KBM-7 (cell line): ENCODE measurements around the gene B3GALT4.

Experiments
- DNase-seq: peaks from one replicate; pipeline ENCODE4 v3.0.0-alpha.2; 2015
- in situ Hi-C: fragments of 300-500 bp; cut with MboI; formaldehyde crosslinking; loops from 2 replicates; pipeline ENCODE4 v1.14.3; 2020; ENCODE audit warnings: low sequenced_read_pairs, low pct_unique_long_range_greater_than_20kb, mixed read lengths

The B3GALT4 gene

DNA sequence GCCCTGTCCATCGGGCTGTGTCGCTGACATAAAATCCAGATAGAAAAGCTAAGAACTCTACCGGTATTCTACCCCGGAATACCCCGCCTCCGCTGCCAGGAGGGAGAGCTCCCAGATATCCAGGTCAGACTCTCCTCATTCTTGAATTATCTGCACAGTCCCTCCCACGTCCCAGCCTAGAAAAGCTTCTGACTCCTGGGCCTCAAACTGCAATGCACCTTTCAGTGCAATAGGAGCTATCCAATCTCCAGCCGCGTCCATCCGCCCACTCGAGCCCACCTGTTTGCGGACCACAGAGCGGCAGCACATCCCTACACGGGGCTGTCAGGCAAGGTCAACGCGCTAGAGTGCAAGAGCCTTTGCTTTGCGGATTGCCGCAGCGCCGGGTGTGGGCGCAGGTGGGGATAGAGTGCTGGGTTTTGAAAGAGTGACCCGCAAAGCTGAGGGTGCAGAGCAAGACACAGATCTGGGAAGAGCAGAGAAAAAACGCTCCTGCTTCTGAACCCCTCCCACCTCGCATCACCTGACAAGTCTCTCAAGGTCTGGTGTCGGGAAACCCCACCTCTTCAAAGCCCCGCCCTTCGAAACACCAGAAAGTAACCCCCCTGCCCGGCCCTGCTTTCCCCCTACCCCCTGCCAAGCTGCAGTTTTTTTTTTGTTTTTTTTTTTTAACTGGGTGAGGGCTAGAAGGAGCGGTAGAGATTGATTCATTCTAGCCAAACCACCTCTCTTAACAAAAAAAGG is 35.6 kb downstream of the B3GALT4 start:
- DNase-seq, result peak; percentile 62
- in situ Hi-C loops, result no loop called here

DNA sequence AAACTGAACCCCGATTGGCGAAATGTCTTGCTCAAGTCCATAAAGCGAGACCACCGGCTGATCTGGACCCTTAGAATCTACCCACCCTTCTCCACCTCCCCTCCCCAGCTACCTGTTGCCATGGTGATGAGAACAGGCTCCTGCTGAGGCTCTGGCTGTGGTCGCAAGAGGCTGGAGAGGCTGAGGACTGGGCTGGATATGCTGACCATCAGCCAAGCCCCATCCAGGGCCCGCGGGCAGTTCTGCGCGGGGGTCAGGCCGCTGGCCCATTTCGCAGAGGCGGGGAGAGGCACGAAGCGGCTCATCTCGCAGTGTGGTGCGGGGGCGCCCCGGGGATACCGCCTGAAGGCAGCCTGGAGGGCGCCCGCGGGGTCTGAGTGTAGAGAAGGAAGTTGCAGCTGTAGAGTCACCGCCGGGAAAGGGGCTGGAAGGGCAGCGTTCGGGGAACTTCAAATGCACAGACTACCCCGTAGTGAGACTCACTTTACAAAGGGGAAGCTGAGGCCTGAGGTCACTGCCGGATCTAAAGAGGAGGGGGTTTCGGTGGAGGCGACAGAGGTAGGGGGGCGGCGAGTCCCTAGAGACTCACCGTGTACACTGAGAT is 36.3 kb downstream of the B3GALT4 start:
- peak; percentile 77 for DNase-seq
- in situ Hi-C loops, result no loop called here

DNA sequence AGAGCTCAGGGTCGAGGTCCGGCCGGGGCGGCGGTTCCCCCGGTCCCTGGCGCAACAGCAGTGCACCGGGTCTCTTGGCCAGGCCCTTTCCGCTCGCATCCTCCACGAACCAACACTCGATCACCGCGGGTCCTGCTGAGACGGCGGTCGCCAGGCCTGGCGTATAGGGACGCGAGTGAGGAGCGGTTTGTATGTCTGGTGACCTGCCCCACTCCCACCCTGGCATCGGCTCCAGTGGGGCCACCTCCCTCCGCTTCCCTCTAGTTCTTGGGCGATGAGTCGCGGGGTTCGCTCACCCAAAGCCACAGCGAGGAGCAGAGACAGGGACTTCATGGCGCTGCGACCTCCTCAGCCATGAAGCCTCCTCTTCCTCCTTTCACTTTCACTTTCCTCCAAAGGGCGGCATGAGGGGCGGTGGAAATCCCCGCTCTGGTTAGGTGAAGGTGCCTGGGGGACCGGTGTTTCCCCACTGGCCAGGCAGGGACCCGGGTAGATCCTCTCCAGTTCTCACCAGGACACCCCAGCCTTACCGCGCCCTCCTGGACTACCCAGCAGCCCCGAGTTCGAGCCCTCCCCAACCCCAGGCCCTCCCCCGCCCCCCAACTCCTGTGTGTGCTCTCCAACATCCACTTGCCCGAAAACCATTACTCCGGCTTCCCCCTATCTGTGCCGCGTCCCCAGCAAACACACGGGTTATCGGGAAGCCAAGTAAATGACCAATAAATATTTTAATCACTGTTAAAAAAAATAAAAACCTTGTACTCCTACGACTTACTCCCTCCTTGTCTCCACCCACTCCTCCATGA is 37.0 kb downstream of the B3GALT4 start, which contains the start of gene TAPBP:
Gene TAPBP, minus strand, starts transcription at position 370 of the 806 bp plus-strand sequence. Its CDS starts 37 bp downstream, at position 333.
- in situ Hi-C loops, result no loop called here
- peak; percentile 73 for DNase-seq

DNA sequence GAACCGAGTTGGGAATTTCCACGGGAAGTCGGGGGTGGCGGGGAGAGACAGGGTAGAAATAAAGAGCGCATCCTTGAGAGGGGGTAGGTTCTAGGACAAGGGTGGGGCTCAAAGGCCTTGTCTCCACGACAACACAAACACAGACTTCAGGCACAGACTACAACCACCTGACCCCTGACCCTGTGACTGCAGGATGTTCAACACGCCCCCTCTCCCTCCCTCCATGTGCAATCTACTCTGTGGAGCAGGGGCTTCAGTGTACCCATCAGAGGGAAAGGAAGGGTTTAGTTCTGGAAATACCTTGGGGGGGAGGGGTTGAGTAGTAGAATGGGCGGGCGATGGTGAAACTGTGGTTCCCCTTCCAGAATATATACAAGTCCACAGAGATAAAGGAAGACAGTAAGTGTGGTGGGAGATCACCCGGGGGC is 37.6 kb downstream of the B3GALT4 start:
- peak; percentile 67 for DNase-seq
- in situ Hi-C loops, result no loop called here

DNA sequence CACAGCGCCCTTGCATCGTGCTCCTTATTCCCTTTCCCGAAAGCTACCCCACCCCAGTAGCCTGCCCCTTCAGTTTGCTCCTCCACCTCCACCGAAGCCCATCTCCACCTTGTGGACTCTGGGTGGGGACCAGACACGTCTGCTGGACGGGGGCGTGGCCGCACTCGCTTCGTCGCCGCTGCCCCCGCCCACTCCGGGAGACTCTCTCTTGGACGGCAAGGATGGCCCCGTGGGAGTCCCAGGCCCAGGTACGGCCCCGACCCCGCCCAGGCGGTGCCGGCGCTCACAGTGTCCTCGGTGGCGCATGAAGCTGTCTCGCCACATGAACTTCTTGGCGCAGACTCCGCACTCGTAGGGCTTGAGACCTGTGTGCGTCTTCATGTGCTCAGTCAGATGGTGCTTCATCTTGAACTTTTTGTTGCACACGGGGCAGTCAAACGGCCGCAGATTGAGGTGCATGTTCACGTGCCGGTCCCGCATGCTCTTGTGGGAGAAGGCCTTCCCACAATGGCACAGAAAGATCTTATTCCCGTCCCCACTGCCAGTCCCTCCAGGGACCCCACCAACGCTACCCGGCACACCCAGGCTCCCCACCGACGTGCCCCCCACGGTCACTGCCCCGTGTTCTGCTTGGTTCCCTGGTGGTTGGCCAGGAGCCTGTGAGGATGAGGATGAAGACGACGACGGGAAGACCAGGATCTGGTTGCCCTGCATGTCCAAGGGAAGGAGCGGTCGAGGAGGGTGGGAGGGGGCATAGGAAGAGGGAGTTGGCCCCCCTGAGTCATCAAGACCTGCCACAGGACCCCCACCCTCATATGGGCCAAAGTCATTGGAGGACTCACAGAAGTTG is 38.2 kb downstream of the B3GALT4 start:
- in situ Hi-C loops, result no loop called here
- no peak for DNase-seq

DNA sequence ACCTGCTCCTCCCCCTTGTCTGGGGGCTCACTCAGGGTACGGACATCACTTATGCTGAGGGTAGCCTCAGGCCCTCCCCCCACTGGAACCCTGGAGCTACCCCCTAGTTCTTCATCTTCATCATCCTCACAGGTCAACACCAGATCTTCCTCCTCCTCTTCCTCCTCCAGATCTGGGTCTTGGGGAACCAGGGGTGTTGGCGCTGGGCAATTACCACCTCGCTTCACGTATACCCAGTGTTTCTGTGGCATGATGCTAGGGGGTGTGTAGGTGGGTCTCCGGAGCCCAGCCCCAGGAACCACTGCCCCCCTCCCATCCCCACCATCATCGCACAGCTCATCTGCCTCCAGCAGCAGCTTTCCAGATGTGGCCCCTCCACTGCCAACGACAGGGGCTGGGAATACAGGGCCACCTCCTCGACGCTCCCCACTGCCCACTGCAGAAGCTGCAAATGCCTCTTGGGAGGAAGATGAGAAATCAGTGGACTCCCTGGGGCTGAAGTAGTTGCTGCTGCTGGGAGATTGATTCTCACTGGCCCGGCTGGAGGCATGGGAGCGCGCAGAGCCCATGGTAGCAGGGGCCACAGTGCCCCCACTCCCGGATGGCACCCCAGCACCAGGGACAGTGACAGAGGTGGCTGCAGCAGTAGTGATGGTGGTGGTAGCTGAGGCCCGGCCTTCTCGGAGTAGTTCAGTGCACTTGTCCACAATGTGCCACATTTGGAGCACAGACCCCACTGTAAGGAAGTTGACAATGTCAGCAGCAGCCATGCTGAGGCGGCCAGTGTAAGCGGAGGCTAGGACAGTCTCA is 39.1 kb downstream of the B3GALT4 start:
- no peak for DNase-seq
- in situ Hi-C loops, result no loop called here

DNA sequence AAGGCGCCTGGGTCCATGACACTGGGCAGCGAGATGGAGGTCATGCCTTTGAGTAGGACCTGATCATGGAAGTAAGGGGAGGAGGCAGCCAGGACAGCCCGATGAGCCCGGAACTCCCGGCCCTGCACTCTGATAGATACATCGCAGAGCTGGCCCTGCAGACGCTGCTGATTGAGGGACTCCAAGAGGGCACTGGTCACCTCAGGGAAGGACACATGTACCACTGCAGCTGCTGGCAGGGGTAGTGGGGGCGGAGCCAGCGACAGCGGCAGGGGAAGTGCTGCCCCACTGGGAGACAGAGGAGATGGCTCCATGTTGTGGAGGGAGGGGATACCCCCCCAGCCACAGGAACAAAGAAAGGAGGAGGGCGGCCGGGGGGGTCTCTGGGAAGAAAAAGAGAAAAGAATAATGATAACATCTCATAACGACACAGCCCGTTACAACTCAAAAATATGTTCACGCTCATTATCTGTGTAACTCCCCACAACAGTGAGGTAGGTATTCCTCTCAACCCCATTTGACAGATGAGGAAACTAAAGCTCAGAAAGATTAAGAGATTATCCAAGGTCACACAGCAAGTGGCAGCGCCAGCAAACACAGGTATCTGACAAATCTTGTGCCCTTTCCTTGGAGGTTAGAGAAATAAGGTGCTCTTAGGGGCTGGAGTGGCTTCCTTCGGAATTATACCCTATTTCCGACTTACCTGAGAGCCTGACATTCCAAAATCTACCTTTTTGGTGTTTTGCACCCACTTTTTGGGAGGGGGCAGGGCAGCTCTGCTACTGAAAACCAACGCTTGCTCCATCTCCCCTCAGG is 39.9 kb downstream of the B3GALT4 start:
- in situ Hi-C loops, result no loop called here
- no peak for DNase-seq

DNA sequence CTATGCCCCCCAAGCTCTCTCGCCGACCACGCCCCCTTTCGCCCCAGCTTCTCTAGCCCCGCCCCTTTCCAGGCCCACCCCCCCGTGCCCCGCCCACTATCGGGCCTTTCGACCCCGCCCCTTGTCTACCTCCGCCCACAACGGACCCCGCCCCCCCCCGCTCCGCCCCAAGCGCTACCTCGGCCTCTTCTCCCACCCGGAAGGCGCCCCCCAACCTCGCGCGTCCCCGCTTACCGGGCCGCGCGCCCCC is 40.4 kb downstream of the B3GALT4 start:
- no peak for DNase-seq
- in situ Hi-C loops, result no loop called here

DNA sequence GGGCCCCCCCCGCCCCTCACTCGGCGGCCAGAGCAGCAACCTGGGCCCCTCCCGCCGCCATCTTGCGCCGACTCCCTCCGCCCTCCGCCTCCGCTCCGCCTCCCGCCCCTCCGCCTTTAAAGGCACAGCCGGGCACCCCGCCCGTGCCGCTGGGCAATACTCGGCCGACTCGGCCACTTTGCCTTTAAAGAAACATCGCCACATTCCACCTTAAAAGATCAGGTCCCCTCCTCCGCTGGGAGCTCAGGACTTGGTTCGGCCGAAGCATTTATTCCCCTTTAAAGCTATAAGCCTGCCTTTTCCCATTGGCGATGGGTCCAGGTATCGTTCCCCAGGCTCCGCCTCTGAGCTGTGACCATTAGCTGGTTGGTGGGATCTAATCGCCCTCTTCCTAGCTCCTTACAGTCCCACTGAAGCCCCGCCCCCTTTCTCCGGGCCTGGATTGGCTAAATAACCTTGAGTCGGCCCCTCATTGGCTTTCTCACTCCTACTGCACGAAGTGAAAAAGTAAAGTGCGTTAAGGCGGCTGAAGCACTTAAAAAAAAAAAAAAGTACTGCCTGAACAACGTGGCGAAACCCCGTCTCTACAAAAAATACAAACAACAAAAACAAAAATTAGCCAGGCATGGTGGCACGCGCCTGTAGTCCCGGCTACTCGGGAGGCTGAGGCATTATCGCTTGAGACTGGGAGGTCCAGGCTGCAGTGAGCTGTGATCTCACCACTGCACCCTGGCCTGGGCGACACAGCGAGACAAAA is 40.9 kb downstream of the B3GALT4 start, which contains the start of gene ZBTB22:
Gene ZBTB22, minus strand, starts transcription at position 76 of the 757 bp plus-strand sequence. CDS start 828 bp downstream, outside the sequence.
- in situ Hi-C loops, result no loop called here
- DNase-seq, result peak; percentile 97

DNA sequence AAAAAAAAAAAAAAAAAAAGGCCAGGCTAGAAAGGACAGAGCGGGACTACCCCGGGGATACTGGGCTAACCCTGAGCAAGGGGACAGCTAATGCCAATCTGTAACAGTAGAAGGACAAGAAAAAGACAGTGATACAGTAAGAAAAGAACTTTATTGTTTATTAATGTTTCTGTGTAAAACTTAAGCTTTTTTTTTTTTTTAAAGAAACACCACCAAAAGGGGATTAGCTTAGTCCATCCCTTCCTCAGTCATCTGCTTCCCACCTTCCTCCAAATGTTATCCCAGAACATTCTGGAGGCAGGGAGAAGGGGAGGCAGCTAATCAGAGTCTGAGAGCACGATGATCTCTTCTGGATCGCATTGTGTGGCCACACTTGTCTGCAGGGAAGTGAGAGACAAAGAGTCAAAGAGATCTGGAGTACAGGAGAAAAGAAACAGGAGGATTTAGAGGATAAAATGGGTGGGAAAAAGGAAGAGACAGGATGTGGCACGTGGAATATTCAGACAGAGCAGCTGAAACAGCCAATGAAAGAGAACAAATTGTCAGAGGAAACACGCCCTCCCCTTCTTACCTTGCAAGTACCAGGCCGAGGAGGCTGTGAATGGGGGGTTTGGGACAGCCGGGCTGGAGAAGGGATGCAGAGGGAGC is 41.6 kb downstream of the B3GALT4 start:
- in situ Hi-C loops, result no loop called here

DNA sequence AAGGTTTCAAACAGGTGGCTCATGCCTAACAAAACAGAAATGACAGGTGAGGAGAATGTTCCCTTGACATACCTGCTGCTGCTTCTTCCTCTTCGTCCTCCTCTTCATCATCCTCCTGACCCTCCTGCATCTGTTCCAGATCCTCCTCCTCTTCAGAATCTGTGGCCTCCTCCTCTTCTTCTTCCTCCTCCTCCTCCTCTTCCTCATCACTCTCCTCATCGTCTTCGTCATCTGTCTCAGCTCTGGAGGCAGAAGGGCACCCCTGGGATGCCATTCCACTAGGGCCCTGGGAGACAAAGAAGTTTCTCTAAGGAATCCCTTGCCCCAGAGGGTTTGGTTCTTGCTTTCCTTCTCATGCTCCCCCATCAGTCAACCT is 43.0 kb downstream of the B3GALT4 start:
- in situ Hi-C loops, result no loop called here
- no peak for DNase-seq

More for the DNA sequence above, 41.6 kb downstream of the B3GALT4 start:
- DNase-seq, result no peak

DNA sequence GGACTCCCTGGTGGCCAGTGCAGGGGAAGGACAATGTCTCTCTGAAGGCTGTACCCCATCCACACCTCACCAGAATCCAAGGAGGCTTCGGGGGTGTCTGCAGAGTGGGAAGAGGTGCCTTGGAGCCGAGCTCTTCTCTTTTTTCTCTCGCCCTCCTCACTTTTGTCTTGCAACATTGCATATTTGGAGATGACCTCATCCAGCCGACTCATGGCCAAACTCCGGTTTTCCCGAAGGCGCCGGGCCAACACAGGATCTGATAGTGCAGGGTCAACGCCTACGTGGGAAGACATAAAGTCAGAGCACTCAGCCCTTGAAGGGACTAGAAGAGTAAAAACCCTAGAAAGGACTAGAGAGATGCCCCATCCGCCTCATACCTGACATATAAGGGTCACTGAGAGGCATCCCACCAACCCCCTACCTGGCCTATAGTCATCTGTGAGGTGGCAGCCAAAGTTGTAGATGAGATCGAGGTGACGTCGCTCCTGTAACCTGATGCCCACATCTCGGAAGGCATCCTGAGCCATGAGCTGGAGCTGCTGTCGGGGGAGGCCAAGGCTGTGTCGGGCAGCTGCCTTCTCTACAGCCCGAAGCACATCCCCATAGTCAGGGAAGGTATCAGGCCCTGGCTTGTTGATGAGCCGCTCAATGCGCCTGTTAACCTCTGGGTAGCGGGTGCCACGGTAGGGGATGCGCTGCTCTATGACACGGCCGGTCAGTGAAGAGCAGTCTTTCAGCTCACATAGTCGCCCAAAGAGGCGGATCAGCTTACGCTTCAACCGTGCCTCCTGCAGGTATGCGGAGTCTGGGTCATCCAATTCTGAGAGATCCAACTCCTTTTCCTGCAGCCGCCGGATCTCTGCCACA is 43.6 kb downstream of the B3GALT4 start:
- in situ Hi-C loops, result no loop called here
- DNase-seq, result no peak

DNA sequence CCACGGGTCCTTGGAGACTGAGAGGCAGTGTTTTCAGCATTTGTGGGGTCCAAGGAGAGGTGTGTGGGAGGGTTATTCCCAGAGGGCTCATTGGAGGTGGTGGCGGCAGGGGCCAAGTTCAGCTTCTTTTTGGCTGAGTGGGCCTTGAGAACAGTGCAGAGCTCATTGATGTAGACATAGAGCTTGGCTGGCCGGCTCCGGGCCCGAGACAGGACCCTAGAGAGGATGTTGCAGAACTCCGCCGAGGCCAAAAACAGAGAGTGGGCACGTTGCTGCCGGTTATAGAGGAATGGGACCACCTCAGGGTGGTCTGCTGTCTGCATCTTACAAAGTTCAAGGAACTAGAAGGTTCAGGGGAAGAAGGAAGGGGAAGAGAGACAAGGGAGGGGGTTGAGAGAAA is 44.3 kb downstream of the B3GALT4 start:
- in situ Hi-C loops, result no loop called here

DNA sequence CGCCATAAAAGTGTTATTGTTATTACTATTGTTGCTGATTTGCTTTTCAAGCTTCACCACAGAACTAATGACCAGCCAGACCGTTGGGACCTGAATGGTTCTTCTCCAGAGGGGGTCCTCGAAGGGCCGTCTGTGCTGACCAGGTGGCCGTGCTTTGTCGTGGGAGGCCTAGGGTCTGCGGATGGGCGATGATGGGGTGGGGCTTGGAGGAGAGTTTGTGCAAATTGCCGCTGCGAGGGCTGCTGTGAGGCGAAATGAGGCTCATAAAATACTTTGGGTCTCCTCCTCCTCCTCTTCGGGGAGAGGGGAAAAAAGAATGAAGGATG is 46.7 kb downstream of the B3GALT4 start:
- in situ Hi-C loops, result no loop called here
- DNase-seq, result peak; percentile 27

More for the DNA sequence above, 44.3 kb downstream of the B3GALT4 start:
- no peak for DNase-seq

DNA sequence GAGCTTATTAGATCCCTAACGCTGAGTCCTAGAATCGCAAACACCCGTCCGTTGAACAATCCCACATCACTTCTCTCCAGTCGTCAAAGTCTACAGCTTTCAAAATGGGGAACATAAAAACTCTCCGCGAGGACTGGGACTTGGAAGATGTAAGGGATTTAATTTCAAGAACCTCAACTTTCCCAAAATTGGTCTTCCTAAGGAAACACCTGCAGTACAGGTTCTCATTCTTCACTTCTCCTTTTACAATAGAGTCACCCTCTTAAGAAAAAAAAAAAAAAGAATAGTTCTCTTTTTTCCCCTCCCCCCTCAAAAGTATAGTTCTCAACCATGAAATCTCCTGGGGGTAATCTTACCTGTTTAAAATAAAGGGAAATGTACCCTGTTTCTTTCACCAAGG is 47.2 kb downstream of the B3GALT4 start:
- in situ Hi-C loops, result no loop called here
- peak; percentile 64 for DNase-seq
